Mucosa of stomach (tissue), 1 donor: ENCODE measurements around the gene TSEN15.
"Not testable (repeated sequence)": the region's sequence is repeated elsewhere in the genome, so short reads cannot be mapped to it uniquely, and the experiment has no call there.

Experiments
- H3K27me3 ChIP-seq: one replicate; pipeline ENCODE4 v1.7.0; 2013; ENCODE audit warnings: mild to moderate bottlenecking, low read length; ENCODE audit not compliant: control insufficient read depth, insufficient read depth
- H3K36me3 ChIP-seq: one replicate; pipeline ENCODE4 v1.7.0; 2013; ENCODE audit warnings: low read length; ENCODE audit not compliant: control insufficient read depth, insufficient read depth
- H3K4me1 ChIP-seq: one replicate; pipeline ENCODE4 v1.7.0; 2013; ENCODE audit warnings: mild to moderate bottlenecking, low read length; ENCODE audit not compliant: control insufficient read depth, insufficient read depth
- H3K4me3 ChIP-seq: one replicate; pipeline ENCODE4 v1.7.0; 2013; ENCODE audit warnings: low read length
- H3K9ac ChIP-seq: one replicate; pipeline ENCODE4 v1.7.0; 2013; ENCODE audit warnings: mild to moderate bottlenecking, low read length, moderate library complexity
- H3K9me3 ChIP-seq: one replicate; pipeline ENCODE4 v1.7.0; 2013; ENCODE audit warnings: mild to moderate bottlenecking, low read length, moderate library complexity; ENCODE audit not compliant: control insufficient read depth
- donor health status: Pancreatic carcinoma.

TSEN15 gene

GRCh38 chr1:184032930-184033418, 18.6 kb upstream of the TSEN15 start:
- Histone ChIP-seq H3K4me3 (no peak overlapping the region), H3K27me3 (peaks cover 15% of the 10 kb centered on the region), H3K4me1 (peaks cover 4% of the 10 kb centered on the region), H3K36me3 (no peaks in the 10 kb centered on the region), H3K9me3 (no peaks in the 10 kb centered on the region), H3K9ac (no peak overlapping the region)

GRCh38 chr1:184033711-184034167, 17.8 kb upstream of the TSEN15 start:
- Histone ChIP-seq H3K9ac (no peak overlapping the region), H3K27me3 (peaks cover 22% of the 10 kb centered on the region), H3K4me3 (no peak overlapping the region), H3K36me3 (no peaks in the 10 kb centered on the region), H3K4me1 (no peaks in the 10 kb centered on the region), H3K9me3 (no peaks in the 10 kb centered on the region)

GRCh38 chr1:184034761-184035379, 16.7 kb upstream of the TSEN15 start:
- no peaks in the 10 kb centered on the region for H3K4me1 ChIP-seq
- no peak overlapping the region for H3K9ac ChIP-seq
- no peaks in the 10 kb centered on the region for H3K36me3 ChIP-seq
- no peak overlapping the region for H3K4me3 ChIP-seq
- H3K27me3 ChIP-seq, result peaks cover 26% of the 10 kb centered on the region
- no peaks in the 10 kb centered on the region for H3K9me3 ChIP-seq

GRCh38 chr1:184035719-184036516, 15.6 kb upstream of the TSEN15 start:
- H3K36me3 ChIP-seq, result no peaks in the 10 kb centered on the region
- no peaks in the 10 kb centered on the region for H3K4me1 ChIP-seq
- peak overlapping the region; percentile 33 for H3K9ac ChIP-seq
- peaks cover 26% of the 10 kb centered on the region for H3K27me3 ChIP-seq
- peak overlapping the region; percentile 32 for H3K4me3 ChIP-seq
- no peaks in the 10 kb centered on the region for H3K9me3 ChIP-seq

GRCh38 chr1:184036517-184036949, 15.0 kb upstream of the TSEN15 start:
- Histone ChIP-seq H3K9me3 (no peaks in the 10 kb centered on the region), H3K36me3 (no peaks in the 10 kb centered on the region), H3K27me3 (peaks cover 26% of the 10 kb centered on the region), H3K4me3 (peak overlapping the region; percentile 32), H3K4me1 (no peaks in the 10 kb centered on the region), H3K9ac (peak overlapping the region; percentile 33)

GRCh38 chr1:184037849-184038591, 13.5 kb upstream of the TSEN15 start:
- Histone ChIP-seq H3K27me3 (peaks cover 26% of the 10 kb centered on the region), H3K9me3 (no peaks in the 10 kb centered on the region), H3K36me3 (no peaks in the 10 kb centered on the region), H3K9ac (no peak overlapping the region), H3K4me3 (no peak overlapping the region), H3K4me1 (no peaks in the 10 kb centered on the region)

- H3K4me3 ChIP-seq, result no peak overlapping the region
- no peaks in the 10 kb centered on the region for H3K4me1 ChIP-seq
- H3K27me3 ChIP-seq, result peaks cover 26% of the 10 kb centered on the region
- H3K36me3 ChIP-seq, result no peaks in the 10 kb centered on the region
- no peak overlapping the region for H3K9ac ChIP-seq
- no peaks in the 10 kb centered on the region for H3K9me3 ChIP-seq
Observed at GRCh38 chr1:184039126-184039525, 12.4 kb upstream of the TSEN15 start.

- Histone ChIP-seq H3K4me3 (no peak overlapping the region), H3K9me3 (no peaks in the 10 kb centered on the region), H3K36me3 (no peaks in the 10 kb centered on the region), H3K4me1 (no peaks in the 10 kb centered on the region), H3K27me3 (peaks cover 16% of the 10 kb centered on the region), H3K9ac (no peak overlapping the region)
Observed at GRCh38 chr1:184041731-184042130, 9.8 kb upstream of the TSEN15 start.

GRCh38 chr1:184043315-184043714, 8.2 kb upstream of the TSEN15 start:
- H3K4me3 ChIP-seq, H3K36me3 ChIP-seq, H3K9ac ChIP-seq, H3K4me1 ChIP-seq, H3K9me3 ChIP-seq, H3K27me3 ChIP-seq: not testable (repeated sequence)

- H3K36me3 ChIP-seq, result no peaks in the 10 kb centered on the region
- no peak overlapping the region for H3K4me3 ChIP-seq
- H3K9ac ChIP-seq, result no peak overlapping the region
- H3K27me3 ChIP-seq, result no peaks in the 10 kb centered on the region
- no peaks in the 10 kb centered on the region for H3K4me1 ChIP-seq
- no peaks in the 10 kb centered on the region for H3K9me3 ChIP-seq
Observed at GRCh38 chr1:184044603-184045376, 6.7 kb upstream of the TSEN15 start.

GRCh38 chr1:184047541-184047940, 4.0 kb upstream of the TSEN15 start:
- H3K27me3 ChIP-seq, H3K4me3 ChIP-seq, H3K9ac ChIP-seq, H3K4me1 ChIP-seq, H3K36me3 ChIP-seq, H3K9me3 ChIP-seq: not testable (repeated sequence)
